ENCODE results near the gene CPA2.

Gene CPA2

DNA sequence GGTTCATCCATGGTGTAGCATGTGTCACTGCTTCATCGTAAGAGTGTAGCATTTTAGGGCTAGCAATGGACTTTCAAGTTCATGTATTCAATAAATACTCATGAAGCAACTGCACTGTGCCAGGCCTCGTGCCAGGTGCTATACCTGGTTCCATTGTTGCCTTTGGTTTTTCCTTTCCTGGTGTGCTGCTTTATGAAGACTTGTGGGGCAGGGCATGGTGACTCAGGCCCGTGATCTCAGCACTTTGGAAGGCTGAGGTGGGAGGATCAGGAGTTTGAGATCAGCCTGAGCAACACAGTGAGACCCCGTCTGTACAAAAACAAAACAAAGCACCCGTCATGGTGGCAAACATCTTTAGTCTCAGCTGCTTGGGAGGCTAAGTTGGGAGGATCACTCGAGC lies 24.1 kb downstream of the CPA2 start:
- H3K9me3 ChIP-seq (replicated peaks in 1 of 11) = peaks cover 0 to 18% (median 4%) of the 10 kb centered on the region in 11 experiments; a peak in 8 of 22 replicates
- H4K20me1 ChIP-seq = no peaks in the 10 kb centered on the region
- H3K36me3 ChIP-seq = no peaks in the 10 kb centered on the region
- no peak overlapping the region for H3K9ac ChIP-seq
- H3K4me2 ChIP-seq = no peak overlapping the region
- H3K4me1 ChIP-seq = peaks cover 0 to 4% (median 0%) of the 10 kb centered on the region in 10 experiments; a peak in 1 of 20 replicates
- no peaks in the 10 kb centered on the region for H3K27me3 ChIP-seq
- no peak for TF ChIP-seq Cebpa-rat (IDR thresholded peaks at IDR 0.05)
- no peak overlapping the region for H3K27ac ChIP-seq
- H3K4me3 ChIP-seq = no peak overlapping the region

DNA sequence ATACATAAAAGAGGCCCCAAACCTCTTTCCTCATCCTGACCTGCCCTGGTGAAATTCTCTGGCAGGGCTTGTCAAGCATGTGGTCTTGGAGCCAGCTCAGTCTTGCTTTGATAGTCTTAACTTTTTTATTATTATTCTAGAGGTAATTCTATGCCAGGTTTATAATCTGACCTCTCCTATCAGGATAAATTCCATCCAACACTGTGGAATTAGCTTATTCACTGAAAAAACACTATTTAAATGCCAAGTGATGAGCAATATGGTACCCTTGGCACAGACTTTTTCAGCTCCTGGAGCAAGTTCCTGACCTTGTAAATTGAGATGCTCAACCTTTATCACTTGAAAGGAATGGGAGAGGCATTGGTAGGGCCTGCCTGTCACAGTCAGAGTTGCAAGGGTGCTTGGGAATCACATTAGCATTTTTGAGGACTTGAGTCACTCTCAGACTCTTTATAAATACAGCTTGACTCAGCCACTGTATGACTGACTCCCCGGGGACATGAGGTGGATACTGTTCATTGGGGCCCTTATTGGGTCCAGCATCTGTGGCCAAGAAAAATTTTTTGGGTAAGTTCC lies 26.1 kb downstream of the CPA2 start, which contains the start of gene CPA4:
Gene CPA4, plus strand, starts transcription at position 480 of the 576 bp plus-strand sequence. Its CDS starts 20 bp downstream, at position 500.
- Histone ChIP-seq H3K27ac (no peak within 1 kb of the TSS), H3K9ac (no peak within 1 kb of the TSS), H3K36me3 (no peaks in the 10 kb centered on the region), H3K4me3 (no peak within 1 kb of the TSS), H3K27me3 (no peaks in the 10 kb centered on the region), H3K9me3 (replicated peaks in 1 of 11) (peaks cover 0 to 18% (median 4%) of the 10 kb centered on the region in 11 experiments; a peak in 8 of 22 replicates), H3K4me1 (peaks cover 0 to 4% (median 0%) of the 10 kb centered on the region in 10 experiments; a peak in 1 of 20 replicates), H3K4me2 (no peak within 1 kb of the TSS), H4K20me1 (no peaks in the 10 kb centered on the region)
- TF ChIP-seq Cebpa-rat (IDR thresholded peaks at IDR 0.05) = no peak

DNA sequence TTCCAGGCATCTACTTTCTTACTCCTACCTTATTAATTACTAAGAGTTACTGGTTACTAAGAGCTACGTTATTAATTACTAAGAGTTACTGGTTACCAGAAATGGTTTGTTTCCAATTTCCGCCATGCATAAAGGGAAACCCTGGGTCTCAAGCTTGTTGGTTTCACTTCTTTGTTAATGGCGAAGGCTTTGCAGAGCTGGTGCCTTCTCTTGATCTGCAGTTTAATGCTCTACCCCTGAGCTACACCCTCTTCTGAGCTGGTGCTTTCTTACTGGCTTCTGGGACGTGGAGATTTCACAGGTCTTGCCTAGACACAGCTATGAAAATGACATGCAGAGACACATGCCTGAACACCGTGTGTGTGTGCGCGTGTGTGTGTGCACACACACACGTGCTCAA lies 26.9 kb downstream of the CPA2 start:
- H3K27ac ChIP-seq = no peak overlapping the region
- peaks cover 0 to 4% (median 0%) of the 10 kb centered on the region in 10 experiments; a peak in 1 of 20 replicates for H3K4me1 ChIP-seq
- no peak overlapping the region for H3K4me3 ChIP-seq
- TF ChIP-seq Cebpa-rat (IDR thresholded peaks at IDR 0.05) = no peak
- no peaks in the 10 kb centered on the region for H4K20me1 ChIP-seq
- H3K9me3 ChIP-seq (replicated peaks in 1 of 11) = peaks cover 0 to 18% (median 4%) of the 10 kb centered on the region in 11 experiments; a peak in 8 of 22 replicates
- no peak overlapping the region for H3K9ac ChIP-seq
- H3K36me3 ChIP-seq = no peaks in the 10 kb centered on the region
- no peak overlapping the region for H3K4me2 ChIP-seq
- no peaks in the 10 kb centered on the region for H3K27me3 ChIP-seq

DNA sequence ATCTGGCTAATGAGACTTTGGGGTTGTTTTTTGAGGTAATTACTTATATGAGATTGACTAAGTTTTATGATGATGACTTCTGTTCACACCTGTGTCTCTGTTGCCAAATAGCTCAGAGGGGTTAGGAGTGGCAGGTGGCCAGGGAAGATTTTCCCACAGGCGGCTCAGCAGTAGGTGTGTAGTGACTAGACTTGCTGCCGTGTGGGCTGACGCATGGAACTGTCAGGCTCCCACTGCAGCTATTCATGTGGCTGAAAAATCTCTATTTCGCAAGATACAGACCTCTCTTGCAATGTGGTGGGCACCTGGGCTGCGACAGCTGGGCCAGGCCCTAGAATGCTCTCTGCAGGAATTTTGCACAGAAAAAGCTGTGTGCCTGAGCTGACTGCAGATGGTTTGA lies 27.7 kb downstream of the CPA2 start:
- Histone ChIP-seq H3K9ac (no peak overlapping the region), H3K4me2 (no peak overlapping the region), H3K4me3 (no peak overlapping the region), H4K20me1 (no peaks in the 10 kb centered on the region), H3K36me3 (no peaks in the 10 kb centered on the region), H3K4me1 (no peaks in the 10 kb centered on the region), H3K9me3 (replicated peaks in 1 of 11) (peaks cover 0 to 18% (median 4%) of the 10 kb centered on the region in 11 experiments; a peak in 8 of 22 replicates), H3K27me3 (no peaks in the 10 kb centered on the region), H3K27ac (no peak overlapping the region)
- TF ChIP-seq Cebpa-rat (IDR thresholded peaks at IDR 0.05) = peak in 1 of 11 experiments; percentile 60; a peak in 1 of 22 replicates

DNA sequence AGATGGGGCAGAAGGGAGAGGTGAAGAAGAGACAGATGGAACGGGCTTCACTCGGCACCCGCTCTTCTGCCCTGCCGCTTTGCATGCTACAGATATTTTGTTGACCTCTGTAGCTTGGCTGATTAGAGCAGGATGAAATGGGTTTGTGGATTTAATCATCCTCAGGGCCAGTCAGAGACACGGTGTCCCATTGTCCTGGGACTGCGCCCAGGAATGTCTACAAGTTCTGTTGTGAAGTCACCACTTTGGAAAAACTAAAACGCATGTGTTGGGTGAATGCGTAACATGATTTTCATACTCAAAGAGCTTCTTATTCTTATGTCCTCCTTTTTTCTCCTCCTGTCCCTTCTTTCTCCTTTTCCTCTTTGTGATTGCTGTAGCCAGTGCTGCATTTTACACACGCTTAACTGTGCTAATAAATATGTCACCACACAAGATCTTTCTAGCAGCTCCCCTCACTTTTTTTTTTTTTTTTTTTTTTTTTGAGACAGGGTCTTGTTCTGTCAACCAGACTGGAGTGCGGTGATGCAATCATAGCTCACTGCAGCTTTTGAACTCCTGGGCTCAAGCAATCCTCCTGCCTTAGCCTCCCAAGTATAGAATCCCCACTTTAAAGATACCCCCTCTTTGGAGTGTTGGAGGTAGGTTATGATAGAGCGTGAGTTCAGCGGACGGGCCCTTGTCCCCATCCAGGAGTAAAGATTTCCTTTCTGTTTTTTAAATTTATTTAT lies 29.7 kb downstream of the CPA2 start:
- no peak overlapping the region for H3K9ac ChIP-seq
- no peaks in the 10 kb centered on the region for H3K27me3 ChIP-seq
- H3K4me3 ChIP-seq = no peak overlapping the region
- no peaks in the 10 kb centered on the region for H4K20me1 ChIP-seq
- H3K9me3 ChIP-seq (replicated peaks in 1 of 11) = peaks cover 0 to 18% (median 4%) of the 10 kb centered on the region in 11 experiments; a peak in 8 of 22 replicates
- H3K4me2 ChIP-seq = no peak overlapping the region
- H3K4me1 ChIP-seq = no peaks in the 10 kb centered on the region
- H3K36me3 ChIP-seq = no peaks in the 10 kb centered on the region
- TF ChIP-seq Cebpa-rat (IDR thresholded peaks at IDR 0.05) = 0 out of 22 replicates have a peak, but pooled peaks of 1 of the 11 experiments have one; percentile 32
- no peak overlapping the region for H3K27ac ChIP-seq

DNA sequence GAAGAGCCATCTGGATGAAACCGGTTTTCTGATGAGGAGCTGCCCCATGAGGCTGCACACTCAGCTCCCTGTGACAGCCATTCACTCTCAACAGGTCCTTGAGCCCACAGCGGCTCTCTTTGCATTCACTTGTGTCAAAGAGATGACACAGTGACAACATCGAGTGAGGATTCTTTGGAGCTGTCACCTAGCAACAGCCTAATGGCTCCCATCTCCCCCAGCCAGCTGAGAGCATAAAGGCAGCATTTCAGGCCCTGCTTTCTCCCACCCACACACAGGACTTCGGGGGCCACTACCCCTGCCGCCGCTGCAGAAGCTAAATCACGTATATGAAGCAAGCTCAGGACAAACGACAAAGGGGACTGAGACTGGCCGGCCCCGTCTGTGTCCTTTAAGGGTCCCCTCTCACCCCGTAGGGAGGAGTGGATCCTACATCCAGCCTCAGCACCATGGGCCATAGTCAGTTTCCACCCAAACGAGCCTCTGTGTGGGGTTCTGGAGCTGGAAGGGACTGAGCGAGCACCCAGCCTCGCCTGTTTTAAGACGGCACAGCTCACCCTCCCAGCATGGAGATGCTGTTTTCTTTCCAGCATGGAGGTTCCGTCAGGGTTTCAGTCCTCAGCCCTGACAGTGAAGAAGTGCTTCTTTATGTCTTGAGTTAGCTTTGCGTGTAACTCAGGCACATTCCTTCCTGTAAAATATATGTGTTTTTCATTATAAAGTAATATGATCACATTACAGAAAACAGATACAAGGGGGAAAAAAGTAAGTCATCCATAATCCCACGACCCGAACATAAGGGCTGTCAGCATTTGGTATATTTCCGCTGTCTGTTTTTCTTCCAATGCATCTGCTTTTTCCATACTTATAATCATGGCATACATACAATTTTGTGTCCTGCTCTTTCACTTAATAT lies 31.2 kb downstream of the CPA2 start:
- Histone ChIP-seq H3K9ac (no peak overlapping the region), H3K4me3 (no peak overlapping the region), H3K36me3 (no peaks in the 10 kb centered on the region), H3K4me2 (no peak overlapping the region), H3K4me1 (no peaks in the 10 kb centered on the region), H4K20me1 (no peaks in the 10 kb centered on the region), H3K9me3 (replicated peaks in 1 of 11) (peaks cover 0 to 18% (median 4%) of the 10 kb centered on the region in 11 experiments; a peak in 8 of 22 replicates), H3K27me3 (no peaks in the 10 kb centered on the region), H3K27ac (no peak overlapping the region)
- no peak; a peak in 1 of 22 replicates for TF ChIP-seq Cebpa-rat (IDR thresholded peaks at IDR 0.05)

DNA sequence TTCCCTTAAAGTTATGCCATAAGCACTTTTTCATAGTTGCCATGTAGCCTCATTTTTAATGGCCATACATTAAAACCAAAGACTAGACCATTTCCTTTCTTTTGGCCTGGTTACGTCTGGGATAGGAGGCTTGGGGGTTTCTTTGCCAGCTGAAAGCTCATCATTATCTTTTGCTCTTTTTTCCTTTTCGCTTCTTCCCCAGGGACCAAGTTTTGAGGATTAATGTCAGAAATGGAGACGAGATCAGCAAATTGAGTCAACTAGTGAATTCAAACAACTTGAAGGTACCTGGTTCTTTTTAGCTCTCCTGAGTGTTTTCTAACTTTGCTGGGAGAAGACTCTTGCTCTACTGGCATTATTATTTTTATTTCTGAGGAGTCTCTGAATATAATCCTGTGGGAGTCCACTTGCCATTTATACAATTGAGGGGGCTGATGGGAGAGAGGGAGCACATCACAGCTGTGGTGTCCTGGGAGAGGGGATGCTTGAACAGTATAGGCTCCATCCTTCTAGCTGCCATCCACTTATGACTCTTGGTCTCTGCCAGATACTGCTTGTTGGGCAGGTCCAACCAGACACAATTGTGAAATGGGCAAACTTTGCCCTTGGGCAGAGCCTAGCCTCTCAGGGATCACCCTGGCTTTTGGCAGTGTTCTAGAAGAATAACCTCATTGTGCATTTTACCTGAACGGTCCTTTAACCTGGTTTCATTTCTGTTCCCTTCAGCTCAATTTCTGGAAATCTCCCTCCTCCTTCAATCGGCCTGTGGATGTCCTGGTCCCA lies 32.1 kb downstream of the CPA2 start:
- Histone ChIP-seq H4K20me1 (no peaks in the 10 kb centered on the region), H3K27me3 (no peaks in the 10 kb centered on the region)

DNA sequence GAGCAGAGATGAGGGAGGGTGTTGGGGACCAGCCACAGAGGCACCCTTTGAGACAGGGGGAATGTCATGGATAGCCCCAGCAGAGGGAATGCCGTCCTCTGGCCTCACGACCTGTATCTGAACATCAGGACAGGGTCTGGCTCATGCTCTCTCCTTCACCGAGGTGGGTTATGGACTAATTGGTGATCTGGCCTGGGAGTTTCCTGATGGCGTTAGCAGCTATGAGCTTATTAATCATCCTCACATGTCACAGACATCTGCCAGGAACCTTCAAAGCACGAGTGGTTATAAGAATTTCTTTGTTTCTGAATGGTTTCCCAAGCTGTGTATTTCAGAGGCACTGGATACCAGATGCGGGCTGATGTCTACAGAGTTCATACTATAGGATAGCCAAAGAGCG lies 33.2 kb downstream of the CPA2 start:
- H3K9ac ChIP-seq = no peak overlapping the region
- no peak for TF ChIP-seq Cebpa-rat (IDR thresholded peaks at IDR 0.05)
- H3K4me1 ChIP-seq = peaks cover 0 to 6% (median 2%) of the 10 kb centered on the region in 10 experiments; a peak in 4 of 20 replicates
- H3K4me2 ChIP-seq = no peak overlapping the region
- H3K27ac ChIP-seq = no peak overlapping the region
- no peaks in the 10 kb centered on the region for H4K20me1 ChIP-seq
- H3K4me3 ChIP-seq = no peak overlapping the region
- H3K9me3 ChIP-seq (replicated peaks in 1 of 11) = peaks cover 0 to 5% (median 0%) of the 10 kb centered on the region in 11 experiments; a peak in 4 of 22 replicates
- no peaks in the 10 kb centered on the region for H3K36me3 ChIP-seq
- H3K27me3 ChIP-seq = no peaks in the 10 kb centered on the region

More for the DNA sequence above, 32.1 kb downstream of the CPA2 start:
- Histone ChIP-seq H3K9me3 (replicated peaks in 1 of 11) (peaks cover 0 to 16% (median 4%) of the 10 kb centered on the region in 11 experiments; a peak in 8 of 22 replicates), H3K36me3 (no peaks in the 10 kb centered on the region), H3K4me1 (peaks cover 0 to 6% (median 2%) of the 10 kb centered on the region in 10 experiments; a peak in 4 of 20 replicates), H3K4me3 (no peak overlapping the region), H3K9ac (no peak overlapping the region), H3K27ac (no peak overlapping the region), H3K4me2 (no peak overlapping the region)
- TF ChIP-seq Cebpa-rat (IDR thresholded peaks at IDR 0.05) = no peak
